HG03064 (cell line): Measurements from ENCODE around the gene USHBP1.

Experiments used
- ATAC-seq: cut with Tn5 transposase; IDR thresholded peaks from one replicate; pipeline ENCODE4 v1.9.1; 2021; ENCODE audit warnings: low read depth; ENCODE audit not compliant: unreplicated experiment

The USHBP1 gene

DNA sequence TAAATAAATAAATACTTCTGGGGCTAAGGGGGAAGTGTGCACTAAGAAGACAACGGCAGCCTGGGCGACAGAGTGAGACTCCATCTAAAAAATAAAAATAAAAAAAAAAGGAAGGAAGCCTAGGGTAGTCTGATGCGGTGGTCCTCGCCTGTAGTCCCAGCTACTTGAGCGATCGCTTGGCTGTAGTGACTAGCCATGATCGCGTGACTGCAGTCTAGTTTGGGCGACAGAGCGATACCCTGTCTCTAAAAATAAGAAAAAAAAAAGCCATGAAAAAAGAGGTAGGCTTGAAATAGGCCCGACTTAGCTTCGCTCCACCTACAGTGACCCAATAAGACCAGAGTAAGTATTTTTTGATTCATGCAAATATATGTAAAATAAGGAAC lies 2.0 kb upstream of the USHBP1 start:
- peak; percentile 12 for ATAC-seq

DNA sequence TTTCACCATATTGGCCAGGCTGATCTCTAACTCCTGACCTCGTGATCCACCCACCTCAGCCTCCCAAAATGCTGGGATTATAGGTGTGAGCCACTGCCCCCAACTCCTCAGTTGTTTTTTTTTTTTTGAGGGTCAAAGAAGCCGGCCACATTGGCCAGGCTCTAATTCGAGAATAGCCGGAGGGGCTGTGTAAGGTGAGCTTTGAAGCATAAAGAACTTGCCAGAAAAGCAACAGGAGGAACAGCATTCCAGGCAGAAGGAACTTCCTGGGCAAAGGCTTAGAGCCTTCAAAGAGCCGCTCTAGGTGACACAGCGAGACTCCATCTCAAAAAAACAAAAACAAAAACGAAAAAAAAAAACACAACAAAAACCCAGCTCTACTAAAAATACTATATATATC lies 1.5 kb upstream of the USHBP1 start:
- no peak for ATAC-seq

- ATAC-seq = no peak
Measured at GRCh38 chr19:17263712-17264640, 569 bp downstream of the USHBP1 start.

- ATAC-seq = no peak
Measured at GRCh38 chr19:17262557-17262956, 2.0 kb downstream of the USHBP1 start.

- peak; percentile 66 for ATAC-seq
Measured at GRCh38 chr19:17260842-17261325, 3.7 kb downstream of the USHBP1 start.

DNA sequence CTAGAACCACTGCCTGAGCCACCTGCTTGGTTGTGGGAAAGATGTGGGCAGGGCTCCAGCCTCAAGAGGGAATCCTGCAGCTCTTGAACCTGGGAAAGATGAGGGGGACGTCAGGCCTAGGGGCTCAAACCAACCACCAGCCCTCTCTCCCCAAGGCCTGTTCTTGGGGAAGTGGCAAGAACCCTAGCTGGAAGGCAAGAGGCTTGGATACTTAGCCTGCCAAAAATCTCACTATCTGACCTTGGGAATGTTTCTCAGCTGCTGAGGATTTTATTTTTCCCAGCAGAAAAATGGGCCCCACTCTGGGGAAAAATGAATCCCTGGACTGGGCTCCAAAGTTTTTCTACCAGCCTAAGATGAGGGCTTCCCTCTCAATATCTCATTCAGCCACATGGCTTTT lies 4.6 kb downstream of the USHBP1 start:
- no peak for ATAC-seq

GRCh38 chr19:17259118-17259780 lies 5.3 kb downstream of the USHBP1 start:
- ATAC-seq = no peak

GRCh38 chr19:17256130-17256529 lies 8.4 kb downstream of the USHBP1 start:
- ATAC-seq = no peak

- ATAC-seq = no peak
Measured at GRCh38 chr19:17255150-17255621, 9.4 kb downstream of the USHBP1 start.

GRCh38 chr19:17254636-17255035 lies 9.9 kb downstream of the USHBP1 start:
- no peak for ATAC-seq

DNA sequence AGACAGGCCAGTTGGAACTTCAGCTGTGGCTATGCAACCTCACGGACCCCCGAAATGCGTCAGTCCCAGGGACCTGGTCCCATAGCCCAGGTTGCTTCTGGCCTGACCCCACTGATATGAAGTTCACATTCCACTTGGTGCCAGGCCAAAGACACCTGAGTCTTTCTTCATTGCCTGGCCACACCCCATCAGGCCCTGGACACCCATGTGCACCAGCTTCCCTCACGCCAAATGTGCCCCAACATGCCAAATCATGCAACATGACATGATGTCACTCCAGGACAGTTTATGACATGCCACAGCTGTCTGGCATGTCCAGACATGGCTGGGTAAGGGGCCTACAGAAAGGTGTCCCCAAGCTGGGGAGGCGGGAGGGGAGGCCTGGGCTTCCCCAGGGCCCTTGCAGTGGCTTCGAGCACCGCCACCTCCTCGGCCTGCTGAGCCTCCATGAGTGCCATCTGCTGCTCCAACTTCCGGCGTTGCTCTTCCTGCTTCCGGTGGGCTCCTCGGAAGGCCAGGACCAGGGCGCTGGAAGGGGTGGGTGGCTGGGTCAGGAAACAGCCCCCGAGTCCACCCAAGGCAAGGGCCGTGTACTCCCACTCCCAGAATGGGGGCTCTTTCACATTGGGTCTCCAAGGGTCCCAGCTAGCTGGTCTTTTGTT lies 14.5 kb downstream of the USHBP1 start:
- ATAC-seq = no peak

- no peak for ATAC-seq
Measured at GRCh38 chr19:17248011-17248776, 16.4 kb downstream of the USHBP1 start.

DNA sequence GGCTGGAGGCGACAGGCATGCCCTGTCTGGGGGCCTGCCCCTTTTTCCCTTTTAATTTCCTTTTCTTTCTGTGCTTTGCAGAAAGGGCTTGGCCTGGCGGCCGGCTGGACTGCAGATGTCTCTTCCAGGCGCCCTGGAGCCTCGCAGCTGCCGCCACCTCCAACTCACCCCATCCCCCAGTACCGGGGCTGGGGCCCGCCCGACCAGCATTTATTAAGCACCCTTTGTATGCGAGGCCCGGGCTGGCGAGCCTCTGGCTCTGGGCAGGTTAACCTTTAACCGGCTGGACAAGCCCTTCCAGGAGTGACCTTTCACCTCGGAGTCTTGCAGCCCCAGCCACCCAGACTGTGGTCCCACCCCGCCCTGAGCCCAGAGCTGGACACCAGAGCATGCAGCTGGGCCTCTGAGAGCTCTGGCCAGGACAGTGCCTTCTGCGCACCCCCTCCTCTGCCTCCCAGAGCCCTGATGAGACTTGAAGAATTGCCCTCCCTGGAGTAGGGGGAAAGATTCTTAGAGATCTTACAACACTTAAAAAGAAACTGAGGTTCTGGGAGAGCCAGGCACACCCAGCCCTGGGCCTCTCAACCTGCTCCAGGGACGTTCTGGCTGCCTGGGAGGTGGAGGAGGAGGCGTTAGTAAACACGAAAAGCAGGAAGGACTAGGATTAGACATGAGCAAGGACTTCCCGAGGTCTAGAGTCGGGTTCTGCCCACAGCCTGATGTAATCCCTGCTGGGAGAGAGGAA lies 17.7 kb downstream of the USHBP1 start:
- no peak for ATAC-seq

GRCh38 chr19:17245535-17245984 lies 19.0 kb downstream of the USHBP1 start, which contains the start of gene NR2F6:
Gene NR2F6 (minus strand): TSS chr19:17245919. CDS start chr19:17245220, 699 bp downstream.
- no peak for ATAC-seq

- ATAC-seq = no peak
Measured at GRCh38 chr19:17244618-17245534, 19.7 kb downstream of the USHBP1 start.

DNA sequence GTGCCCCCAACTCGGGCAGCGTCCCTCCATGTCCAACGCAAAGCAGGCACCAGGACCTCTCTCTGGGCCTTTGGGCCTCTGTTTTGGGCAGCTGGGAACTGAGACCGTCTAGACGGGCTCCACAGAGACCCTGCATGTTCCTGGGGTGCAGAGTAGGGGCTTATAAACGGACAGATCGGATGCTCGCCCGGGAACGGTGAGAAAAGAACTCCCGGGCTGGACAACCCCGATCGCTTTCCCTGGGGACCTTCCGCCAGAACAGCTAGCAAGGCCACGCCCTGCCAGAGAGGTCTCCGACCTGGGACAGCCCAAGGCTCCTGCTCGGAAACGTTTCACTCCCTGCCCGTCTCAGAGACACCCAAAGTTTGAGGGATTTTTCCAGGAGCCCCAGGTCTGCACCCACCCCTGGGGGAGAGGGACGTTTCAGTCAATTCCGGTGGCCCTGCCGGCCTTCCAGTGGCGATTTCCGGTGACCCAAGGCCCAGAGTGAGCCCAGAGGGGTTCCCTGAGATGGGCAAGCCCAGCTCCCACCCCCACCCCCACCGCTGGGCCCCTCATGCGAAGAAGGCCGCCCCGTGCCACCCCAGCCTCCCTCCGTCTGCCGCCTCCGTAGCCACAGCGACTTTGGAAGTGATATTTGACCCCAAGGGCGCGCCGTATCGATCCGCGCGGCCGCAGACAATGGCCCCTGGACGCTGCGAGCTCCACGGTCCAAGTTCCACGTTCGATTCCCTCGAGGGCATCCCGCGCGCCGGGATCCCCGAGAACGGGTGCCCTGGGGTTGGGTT lies 20.5 kb downstream of the USHBP1 start:
- ATAC-seq = no peak

DNA sequence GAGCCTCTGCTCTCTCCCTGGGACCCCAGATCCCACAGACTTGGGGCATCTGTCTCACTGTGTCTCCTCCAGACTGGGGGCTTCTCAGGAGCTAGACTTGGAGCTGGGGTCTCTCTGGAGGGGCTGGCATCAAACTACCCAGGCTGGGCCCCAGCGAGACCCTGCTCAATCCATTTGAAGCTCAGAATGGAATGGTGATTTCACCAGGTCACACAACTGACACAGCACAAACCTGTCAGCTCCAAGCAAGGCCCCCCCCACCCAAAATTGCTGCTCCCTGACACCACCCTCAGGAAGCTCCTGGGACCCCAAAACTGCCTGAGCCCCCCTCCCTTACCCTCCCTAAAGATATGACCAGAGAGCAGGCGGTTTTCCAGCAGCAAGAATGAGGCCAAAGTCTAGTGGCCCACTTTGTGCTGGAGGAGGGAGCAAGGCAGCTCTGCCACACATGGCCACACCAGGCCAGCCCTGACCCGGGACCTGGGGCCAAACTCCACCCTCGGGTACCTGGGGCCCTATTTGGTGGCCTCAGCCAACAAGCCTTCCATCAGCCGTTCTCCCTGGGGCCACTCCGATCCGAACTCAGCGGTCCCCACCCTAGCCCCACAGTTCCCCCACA lies 21.2 kb downstream of the USHBP1 start:
- ATAC-seq = no peak
